K562 (cell line): Measurements from ENCODE around the gene OIT3. TPM values are rescaled to one million over a fixed set of nuclear protein-coding genes. Genes with fewer than 3 reads are reported as not detected.

Experiments used
- ATAC-seq: fragments of 200-7000 bp; cut with Tn5 transposase; 3 replicates; pipeline ENCODE4 v1.9.1; 2020; ENCODE audit warnings: moderate library complexity
- BruUV-seq: library from RNA; stranded (reverse); fragments of 400-500 nt; replicated peaks from 2 replicates; lab custom pipeline; 2021; lab: Mats Ljungman, UMichigan
- CTCF ChIA-PET: fragments of 300-600 bp; formaldehyde crosslinking; extraction: SDS; loops from one replicate; lab custom pipeline; 2021; ENCODE audit warnings: low intra/inter-chr PET ratio; lab: Yijun Ruan, JAX
- POLR2A ChIA-PET: fragments of 300-600, 350-650 bp; sonication (Branson Sonifier 250); formaldehyde crosslinking; extraction: SDS; loops from one replicate; lab custom pipeline; 2021; ENCODE audit warnings: antibody characterized with exemption, inconsistent platforms; lab: Yijun Ruan, JAX
- DNase-seq, 4 experiments: peaks; one replicate each; pipeline versions ENCODE4 v3.0.0 to v3.0.0-alpha.2; 2011 to 2018; ENCODE audit warnings: low spot score in 3 of 4, mixed read lengths in 3 of 4; ENCODE audit errors: extremely low read depth in 1 of 4
- FAIRE-seq: peaks from 2 replicates; lab custom pipeline; 2011; peaks lifted over from hg19 to GRCh38; lab: Jason Lieb, UNC
- H2AFZ ChIP-seq: 2 replicates; pipeline ENCODE4 v1.6.0; 2011; ENCODE audit warnings: low read depth, low read length, control low read depth, inconsistent platforms
- H3K27ac ChIP-seq: fragments of 200-600 bp; 3 replicates; pipeline ENCODE4 v1.8.0; 2011; ENCODE audit warnings: low read depth, mild to moderate bottlenecking, control low read depth, inconsistent platforms, low read length, moderate library complexity, mixed read lengths; ENCODE audit errors: extremely low read depth
- H3K27me3 ChIP-seq, 2 experiments: fragments of 300-600 bp in 1 of 2; 2 replicates in 1 of 2; 3 replicates in 1 of 2; pipeline versions ENCODE4 v1.6.0 to v1.8.0; 2011; ENCODE audit warnings: inconsistent platforms in 2 of 2, low read length in 2 of 2, mild to moderate bottlenecking in 1 of 2, mixed read lengths in 1 of 2, moderate library complexity in 1 of 2; ENCODE audit not compliant: control insufficient read depth in 2 of 2, insufficient read depth in 2 of 2
- H3K36me3 ChIP-seq: fragments of 300-600 bp; 3 replicates; pipeline ENCODE4 v1.8.0; 2011; ENCODE audit warnings: mild to moderate bottlenecking, low read length, inconsistent platforms; ENCODE audit not compliant: control insufficient read depth, insufficient read depth
- H3K4me1 ChIP-seq, 2 experiments: fragments of 200-600 bp in 1 of 2; replicated peaks in 1 of 2; 2 replicates in 1 of 2; 3 replicates in 1 of 2; pipeline versions ENCODE4 v1.5.1 to v1.8.0; 2011; ENCODE audit warnings: inconsistent platforms in 2 of 2, low read length in 2 of 2, mild to moderate bottlenecking in 1 of 2, mixed read lengths in 1 of 2, moderate library complexity in 1 of 2; ENCODE audit not compliant: control insufficient read depth in 2 of 2, insufficient read depth in 2 of 2
- H3K4me2 ChIP-seq: 2 replicates; pipeline ENCODE4 v1.6.1; 2011; ENCODE audit warnings: low read length, control low read depth, inconsistent platforms, mixed read lengths; ENCODE audit not compliant: insufficient read depth
- H3K4me3 ChIP-seq: fragments of 200-600 bp; sonication (generic), shearing (Covaris generic); 2 replicates; pipeline ENCODE4 v1.5.1; 2016; ENCODE audit warnings: control low read depth, inconsistent platforms
- H3K79me2 ChIP-seq: fragments of 200-600 bp; 3 replicates; pipeline ENCODE4 v1.8.0; 2011; ENCODE audit warnings: low read length, inconsistent platforms; ENCODE audit not compliant: control insufficient read depth, insufficient read depth
- H3K9ac ChIP-seq, 2 experiments: 2 replicates each; pipeline versions ENCODE4 v1.6.0 to v1.6.1; 2011; ENCODE audit warnings: low read depth in 2 of 2, low read length in 2 of 2, control low read depth in 1 of 2, inconsistent platforms in 1 of 2, mild to moderate bottlenecking in 1 of 2, mixed read lengths in 1 of 2; ENCODE audit not compliant: insufficient read depth in 1 of 2
- H3K9me1 ChIP-seq: one replicate; pipeline ENCODE4 v1.6.0; 2011; ENCODE audit warnings: inconsistent platforms, mild to moderate bottlenecking, low read length, moderate library complexity; ENCODE audit not compliant: control insufficient read depth, insufficient read depth
- H3K9me3 ChIP-seq: replicated peaks from 2 replicates; pipeline ENCODE4 v1.5.1; 2011; ENCODE audit warnings: low read depth, low read length, inconsistent platforms; ENCODE audit not compliant: control insufficient read depth, insufficient read depth
- H4K20me1 ChIP-seq: replicated peaks from 2 replicates; pipeline ENCODE4 v1.6.1; 2011; ENCODE audit warnings: low read length, inconsistent platforms, mixed read lengths; ENCODE audit not compliant: control insufficient read depth, insufficient read depth
- ESRRA ChIP-seq: fragments of 450-650 bp; IDR thresholded peaks from 2 replicates; pipeline ENCODE4 v1.6.1; 2014; ENCODE audit warnings: low read depth, mild to moderate bottlenecking, moderate library complexity, borderline replicate concordance
- KDM1A ChIP-seq, 2 experiments: fragments of 450-650 bp; IDR thresholded peaks; 2 replicates each; pipeline ENCODE4 v1.6.1; 2016; ENCODE audit warnings: mild to moderate bottlenecking in 2 of 2
- MTA1 ChIP-seq: fragments of 450-650 bp; IDR thresholded peaks from 2 replicates; pipeline ENCODE4 v1.6.1; 2017; ENCODE audit warnings: borderline replicate concordance
- NBN ChIP-seq: fragments of 450-650 bp; IDR thresholded peaks from 2 replicates; pipeline ENCODE4 v1.6.1; 2016; ENCODE audit warnings: low read depth, mild to moderate bottlenecking
- NFIX ChIP-seq: fragments of 250-450 bp; sonication (Bioruptor Pico); IDR thresholded peaks from 2 replicates; pipeline ENCODE4 v1.4.0; 2020; ENCODE audit warnings: low read depth, mild to moderate bottlenecking, moderate library complexity
- PML ChIP-seq: IDR thresholded peaks from 2 replicates; pipeline ENCODE4 v1.6.1; 2012; ENCODE audit warnings: low read length, inconsistent platforms
- ZFP36 ChIP-seq: fragments of 150-350 bp; IDR thresholded peaks from 2 replicates; pipeline ENCODE4 v1.6.1; 2018; ENCODE audit warnings: low read length, low read depth; ENCODE audit not compliant: partially characterized antibody
- ZNF143 ChIP-seq: sonication (generic); formaldehyde crosslinking; IDR thresholded peaks from 2 replicates; pipeline ENCODE4 v1.9.0; 2022; ENCODE audit warnings: mild to moderate bottlenecking, missing genetic modification reagents
- WGBS: fragments of 100-300 bp; shearing (Covaris generic); methylation state at CpG from one replicate; pipeline ENCODE4 v1.1.6; 2016; ENCODE audit warnings: low coverage, mixed read lengths; ENCODE audit not compliant: insufficient coverage; ENCODE audit errors: missing lambda C conversion rate; 5-methylcytosine and 5-hydroxymethylcytosine counted together
- in situ Hi-C: fragments of 300-500 bp; cut with MboI; formaldehyde crosslinking; loops from 4 replicates; pipeline ENCODE4 v1.15.0; 2018; ENCODE audit warnings: inconsistent platforms, mixed read lengths
- intact Hi-C: fragments of 100-400 bp; cut with micrococcal nuclease; formaldehyde crosslinking; loops from 2 replicates; pipeline ENCODE4 v1.14.2; 2022
- polyA plus RNA-seq, 8 experiments: library from polyadenylated mRNA; depleted of rRNA in 4 of 8; stranded (reverse) in 5 of 8; unstranded in 3 of 8; fragments of >200 nt; fragmentation: Nextera tagmentation in 2 of 8; fragmentation: Illumina TruSeq in 1 of 8; extraction: Ambion mirVana in 2 of 8; extraction: Trizol in 1 of 8; gene quantifications; 2 replicates each; pipeline versions ENCODE4 v1.2.1 to v1.2.3, GENCODE V29; 2011 to 2014; ENCODE audit warnings: inconsistent platforms in 1 of 8, missing spikeins in 1 of 8
- total RNA-seq, 7 experiments: library from RNA; depleted of rRNA in 6 of 7; stranded (reverse); fragments of >200 nt in 6 of 7; fragmentation: Illumina TruSeq in 2 of 7; extraction: Trizol in 2 of 7; gene quantifications; 2 replicates each; pipeline versions ENCODE4 v1.2.1 to v1.2.3, GENCODE V29; 2011 to 2021; ENCODE audit warnings: low replicate concordance in 1 of 7
- TF ChIP-seq, protein P1 (sequence below): IDR thresholded peaks from 3 replicates; pipeline ENCODE4 v1.6.1; 2011; ENCODE audit warnings: borderline replicate concordance, mild to moderate bottlenecking, moderate library complexity; ENCODE audit not compliant: insufficient read length; ENCODE audit errors: extremely low read depth

Gene OIT3
- total and polyA plus RNA-seq, 9 of the 15 experiments (the other 6 are each of a cell fraction or from before 2014, with no cell fraction given), result not detected

GRCh38 chr10:72904806-72905205 lies 11.3 kb downstream of the OIT3 start (continued):
- TF ChIP-seq, protein P1, sequence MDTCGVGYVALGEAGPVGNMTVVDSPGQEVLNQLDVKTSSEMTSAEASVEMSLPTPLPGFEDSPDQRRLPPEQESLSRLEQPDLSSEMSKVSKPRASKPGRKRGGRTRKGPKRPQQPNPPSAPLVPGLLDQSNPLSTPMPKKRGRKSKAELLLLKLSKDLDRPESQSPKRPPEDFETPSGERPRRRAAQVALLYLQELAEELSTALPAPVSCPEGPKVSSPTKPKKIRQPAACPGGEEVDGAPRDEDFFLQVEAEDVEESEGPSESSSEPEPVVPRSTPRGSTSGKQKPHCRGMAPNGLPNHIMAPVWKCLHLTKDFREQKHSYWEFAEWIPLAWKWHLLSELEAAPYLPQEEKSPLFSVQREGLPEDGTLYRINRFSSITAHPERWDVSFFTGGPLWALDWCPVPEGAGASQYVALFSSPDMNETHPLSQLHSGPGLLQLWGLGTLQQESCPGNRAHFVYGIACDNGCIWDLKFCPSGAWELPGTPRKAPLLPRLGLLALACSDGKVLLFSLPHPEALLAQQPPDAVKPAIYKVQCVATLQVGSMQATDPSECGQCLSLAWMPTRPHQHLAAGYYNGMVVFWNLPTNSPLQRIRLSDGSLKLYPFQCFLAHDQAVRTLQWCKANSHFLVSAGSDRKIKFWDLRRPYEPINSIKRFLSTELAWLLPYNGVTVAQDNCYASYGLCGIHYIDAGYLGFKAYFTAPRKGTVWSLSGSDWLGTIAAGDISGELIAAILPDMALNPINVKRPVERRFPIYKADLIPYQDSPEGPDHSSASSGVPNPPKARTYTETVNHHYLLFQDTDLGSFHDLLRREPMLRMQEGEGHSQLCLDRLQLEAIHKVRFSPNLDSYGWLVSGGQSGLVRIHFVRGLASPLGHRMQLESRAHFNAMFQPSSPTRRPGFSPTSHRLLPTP, result no peak
- TF ChIP-seq ESRRA, result no peak
- no peak for TF ChIP-seq PML
- no peak for TF ChIP-seq ZFP36
- TF ChIP-seq ZNF143, result no peak
- no peak for TF ChIP-seq KDM1A (IDR thresholded peaks at IDR 0.05)
- no peak for TF ChIP-seq NFIX

GRCh38 chr10:72906446-72906845 lies 12.9 kb downstream of the OIT3 start:
- ChIA-PET POLR2A (no interaction called here), CTCF (no interaction called here)
- Histone ChIP-seq H4K20me1 (no peaks in the 10 kb centered on the region), H3K27me3 (no peaks in the 10 kb centered on the region), H3K79me2 (no peaks in the 10 kb centered on the region), H3K9me3 (no peaks in the 10 kb centered on the region), H3K4me3 (no peak overlapping the region), H2AFZ (0 out of 2 replicates have a peak overlapping the region, but pooled peaks have one; percentile 18), H3K9ac (no peak overlapping the region), H3K4me1 (peaks cover 3 to 10% of the 10 kb centered on the region in 2 experiments; a peak in 3 of 5 replicates), H3K36me3 (no peaks in the 10 kb centered on the region), H3K27ac (no peak overlapping the region), H3K9me1 (no peaks in the 10 kb centered on the region), H3K4me2 (no peak overlapping the region)
- intact Hi-C loops (loop anchor here (10.0 kb wide), 1 partner anchor 158 kb away; no protein-coding TSS in a partner anchor), in situ Hi-C loops (no loop called here)
- ATAC-seq (no peak), FAIRE-seq (no peak), DNase-seq (no peak)
- TF ChIP-seq MTA1, result 0 out of 2 replicates have a peak, but pooled peaks have one; percentile 31
- TF ChIP-seq NBN, result no peak
- WGBS, result 50% methylated on average over 6 of the region's 6 CpGs
- no TSS peak for BruUV-seq
